ENCODE measurements around the gene IL17RE.

IL17RE gene

DNA sequence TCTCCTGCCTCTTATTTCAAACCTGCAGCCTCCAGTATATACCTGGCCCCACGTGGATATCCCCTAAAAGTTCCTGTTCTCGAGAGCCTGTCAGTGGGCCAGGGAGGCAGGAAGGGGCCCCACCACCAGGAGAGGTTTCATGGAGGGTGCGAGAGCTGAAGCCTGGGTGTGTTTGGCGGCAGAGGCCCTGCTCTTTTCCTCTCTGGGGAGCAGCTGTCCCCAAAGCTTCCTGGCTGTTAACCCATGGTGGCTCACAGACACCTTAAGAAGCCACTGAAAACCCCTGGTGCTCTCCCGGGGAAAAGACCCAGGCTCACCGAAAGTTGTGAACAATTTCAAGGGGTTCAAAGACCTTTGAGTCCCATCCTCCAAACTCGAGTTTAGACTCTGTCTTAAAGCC lies 48.5 kb downstream of the IL17RE start:
- in situ Hi-C loops (cut with HindIII; ENCODE audit: low sequenced_read_pairs) = no loop called here

DNA sequence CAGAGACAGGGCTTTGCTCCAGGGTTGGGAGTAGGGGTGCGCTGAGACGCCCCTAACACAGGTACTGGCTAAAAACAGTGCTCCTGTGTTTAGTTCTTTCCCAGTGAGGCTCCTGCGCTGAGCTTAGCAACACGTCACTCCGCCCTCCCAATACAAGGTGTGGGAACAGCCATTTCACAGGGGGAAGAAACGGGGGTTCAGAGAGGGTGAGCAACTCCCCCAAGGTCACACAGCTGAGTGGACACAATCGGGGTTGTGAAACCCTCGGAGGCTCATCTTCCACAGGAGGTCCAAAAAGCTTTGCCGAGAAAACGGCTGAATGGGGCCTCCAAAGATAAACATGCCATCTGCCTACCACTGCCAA lies 48.9 kb downstream of the IL17RE start:
- in situ Hi-C loops (cut with HindIII; ENCODE audit: low sequenced_read_pairs) = no loop called here

DNA sequence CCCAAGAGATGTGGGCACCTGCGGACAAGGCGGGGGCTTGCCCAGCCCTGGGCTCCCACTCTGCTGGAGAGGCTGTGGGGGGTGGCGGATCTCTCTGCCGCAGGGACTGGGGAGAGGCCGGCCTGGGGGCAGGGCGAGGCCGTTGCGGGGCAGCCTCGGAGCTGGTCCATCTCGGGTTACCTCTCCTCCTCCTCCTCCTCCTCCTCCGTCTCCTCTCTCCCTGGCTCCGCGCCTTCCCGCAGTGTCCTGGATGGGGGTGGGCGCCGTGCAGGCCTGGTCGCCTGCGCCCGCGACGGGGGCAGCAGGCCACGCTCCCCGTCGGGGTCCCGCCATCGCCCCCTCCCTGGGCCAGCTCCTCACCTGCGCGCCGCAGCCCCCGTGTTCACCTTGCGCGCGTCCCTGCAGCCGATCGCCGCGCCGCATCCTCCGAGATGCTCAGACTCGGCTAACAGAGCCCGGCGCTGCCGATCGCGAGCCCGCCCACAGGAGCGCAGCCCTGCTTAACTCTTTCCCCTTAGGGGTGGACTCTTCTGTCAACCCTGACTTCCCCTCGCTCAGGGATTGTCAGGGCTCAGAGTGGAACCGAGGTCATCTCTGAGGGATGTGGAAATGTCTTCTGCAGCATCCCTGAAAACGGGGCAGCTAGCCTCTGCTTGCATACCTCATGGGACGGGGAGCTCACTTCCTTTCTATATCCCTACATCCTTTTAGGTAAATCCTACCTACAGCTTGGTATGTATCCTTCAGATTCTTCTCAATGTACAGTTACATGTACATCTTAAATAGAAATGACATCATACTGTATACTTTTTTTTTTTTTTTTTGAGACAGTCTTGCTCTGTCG lies 49.5 kb downstream of the IL17RE start, which contains the start of gene PRRT3:
PRRT3 (minus strand) TSS at position 447 of the 844 bp plus-strand sequence. CDS start 2,293 bp downstream, outside the sequence.
- in situ Hi-C loops (cut with HindIII; ENCODE audit: low sequenced_read_pairs) = no loop called here

DNA sequence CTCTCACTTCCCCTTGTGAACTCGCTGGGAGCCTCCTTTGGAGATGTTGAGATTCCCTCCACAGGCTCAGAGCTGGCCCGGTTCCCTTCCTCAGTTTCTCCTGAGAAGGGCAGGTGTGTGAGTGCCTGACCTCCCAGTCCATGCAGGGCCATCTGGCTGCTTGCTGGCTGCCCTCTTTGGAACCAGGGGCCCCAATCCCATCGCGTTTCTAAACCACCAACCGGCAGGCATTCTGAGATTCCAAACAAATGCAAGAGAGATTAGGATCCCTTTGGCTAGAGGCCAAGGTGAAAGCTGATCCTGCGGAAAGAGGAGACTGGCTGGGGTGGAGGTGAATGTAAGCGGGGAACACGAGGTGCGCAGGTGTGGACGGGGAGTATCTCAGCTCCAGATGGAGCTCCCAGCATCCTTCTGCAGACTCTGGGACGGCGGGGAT lies 52.4 kb downstream of the IL17RE start:
- in situ Hi-C loops (cut with HindIII; ENCODE audit: low sequenced_read_pairs) = no loop called here

DNA sequence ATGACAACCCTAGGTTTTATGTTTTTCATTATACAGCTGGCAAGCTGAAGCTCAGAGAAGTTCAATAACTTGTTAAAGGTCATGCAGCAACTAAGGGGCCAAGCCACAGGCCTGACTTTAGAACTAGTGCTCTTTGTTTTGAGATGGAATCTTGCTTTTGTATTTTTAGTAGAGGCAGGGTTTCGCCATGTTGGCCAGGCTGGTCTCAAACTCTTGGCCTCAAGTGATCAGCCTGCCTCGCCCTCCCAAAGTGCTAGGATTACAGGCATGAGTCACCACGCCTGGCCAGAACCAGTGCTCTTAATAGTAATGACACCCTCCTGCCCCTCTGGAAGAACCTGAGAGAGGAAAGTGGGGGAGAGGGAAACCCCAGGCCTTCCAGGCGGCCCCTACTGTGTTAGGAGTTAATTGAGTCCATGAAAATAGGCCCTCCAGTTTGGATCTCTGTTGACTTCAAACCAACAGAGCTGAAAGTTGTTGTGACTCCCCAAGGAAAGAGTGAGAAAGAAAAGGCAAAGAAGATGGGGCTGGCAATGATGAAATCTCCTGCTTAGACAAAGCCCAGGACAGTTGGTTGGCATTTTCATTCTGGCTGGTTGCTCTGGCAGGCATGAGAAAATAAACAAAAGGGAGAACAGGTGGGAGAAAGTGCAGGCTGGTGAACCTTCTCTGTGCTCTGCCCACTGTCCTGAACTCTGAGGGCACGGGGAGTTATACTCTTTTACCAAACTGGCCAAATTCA lies 53.1 kb downstream of the IL17RE start:
- in situ Hi-C loops (cut with HindIII; ENCODE audit: low sequenced_read_pairs) = no loop called here

DNA sequence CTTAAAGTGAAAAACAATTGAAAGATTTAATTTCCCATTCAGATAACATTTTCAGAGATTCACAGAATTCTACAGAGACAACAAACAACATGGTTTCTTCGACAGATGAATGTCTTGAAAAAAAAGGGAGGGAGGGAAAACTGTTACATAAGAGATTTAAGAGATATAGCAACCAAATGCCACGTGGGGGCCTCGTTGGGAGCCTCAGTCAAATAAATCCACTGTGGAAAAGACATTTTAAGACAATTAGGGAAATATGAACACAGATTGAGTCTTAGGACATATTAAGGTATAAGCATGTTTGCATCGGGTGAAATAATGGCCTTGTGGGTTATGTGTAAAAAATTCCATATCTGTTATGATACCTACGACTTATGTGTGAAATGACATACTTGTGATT lies 54.6 kb downstream of the IL17RE start:
- in situ Hi-C loops (cut with HindIII; ENCODE audit: low sequenced_read_pairs) = no loop called here

DNA sequence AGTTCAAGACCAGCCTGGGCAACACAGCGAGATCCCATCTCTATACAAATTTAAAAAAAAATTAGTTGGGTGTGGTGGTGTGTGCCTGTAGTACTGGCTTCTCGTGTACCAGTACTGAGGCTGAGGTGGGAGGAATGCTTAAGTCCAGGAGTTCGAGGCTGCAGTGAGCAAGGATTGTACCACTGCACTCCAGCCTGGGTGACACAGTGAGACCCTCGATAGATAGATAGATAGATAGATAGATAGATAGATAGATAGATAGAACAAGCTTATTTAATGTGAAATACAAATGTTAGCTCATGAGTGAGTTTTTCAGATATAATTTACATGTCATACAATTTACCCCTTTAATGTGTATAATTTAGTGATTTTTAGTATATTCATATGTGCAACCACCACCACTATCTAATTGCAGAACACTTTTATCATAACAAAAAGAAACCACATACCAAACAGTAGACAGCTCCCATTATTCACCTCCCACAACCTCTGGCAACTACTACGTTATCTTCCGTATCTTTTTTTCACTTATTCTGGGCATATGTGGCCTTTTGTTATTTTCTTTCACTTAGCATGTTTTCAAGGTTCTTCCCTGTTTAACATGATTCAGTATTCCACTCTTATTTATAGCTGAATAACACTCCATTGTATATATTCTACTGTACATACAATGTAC lies 62.7 kb downstream of the IL17RE start:
- in situ Hi-C loops (cut with HindIII; ENCODE audit: low sequenced_read_pairs) = loop anchor here (5.0 kb wide), 1 partner anchor 67 kb away; no protein-coding TSS in a partner anchor
